Measurements from ENCODE around the gene VKORC1L1. TPM values are rescaled to one million over a fixed set of nuclear protein-coding genes. Genes with fewer than 3 reads are reported as not detected.

VKORC1L1 gene
- total and polyA plus RNA-seq, 2 of the 8 experiments (the other 6 are each of a cell fraction or from before 2014, with no cell fraction given) = 12.7 to 45.3 TPM

DNA sequence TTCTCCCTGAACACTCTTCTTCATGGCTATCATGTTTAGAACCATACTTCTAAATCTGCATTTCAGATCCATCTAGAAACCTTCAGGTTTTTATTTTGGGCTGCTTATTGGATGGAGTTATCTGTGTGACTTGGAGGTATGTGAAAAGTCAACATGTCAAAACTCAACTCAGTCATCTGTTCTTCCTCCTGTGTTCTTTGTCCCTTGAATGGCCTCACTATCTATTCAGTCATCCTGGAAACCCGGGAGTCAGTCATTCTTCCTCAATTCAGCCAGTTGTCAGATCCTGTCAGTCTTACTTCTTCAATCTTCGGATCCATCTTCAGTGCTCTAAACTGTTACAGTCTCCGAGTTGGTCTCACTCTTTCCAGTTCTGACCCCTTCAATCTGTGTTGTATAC, 52.2 kb downstream of the VKORC1L1 start (continued):
- no peak for TF ChIP-seq GTF2F1 (IDR thresholded peaks at IDR 0.05; ENCODE audit: borderline replicate concordance, low read depth, low read length)

DNA sequence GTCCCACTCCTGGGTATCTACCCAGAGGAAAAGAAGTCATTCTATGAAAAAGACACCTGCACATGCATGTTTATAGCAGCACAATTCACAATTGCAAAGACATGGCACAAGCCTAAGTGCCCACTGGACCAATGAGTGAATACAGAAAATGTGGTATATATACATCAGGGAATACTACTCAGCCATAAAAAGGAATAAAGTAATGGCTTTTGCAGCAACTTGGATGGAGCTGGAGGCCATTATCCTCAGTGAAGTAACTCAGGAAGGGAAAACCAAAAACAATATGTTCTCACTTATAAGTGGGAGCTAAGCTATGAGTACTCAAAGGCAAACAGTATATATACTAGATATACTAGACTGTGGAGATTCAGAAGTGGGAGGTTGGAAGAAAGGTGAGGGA, 53.7 kb downstream of the VKORC1L1 start:
- H3K79me2 ChIP-seq (ENCODE audit: control insufficient read depth in 1 of 2, insufficient read depth in 2 of 2, low read length in 2 of 2) = peaks cover 0 to 46% of the 10 kb centered on the region in 2 experiments; a peak in 2 of 4 replicates
- H2BK12ac ChIP-seq (ENCODE audit: low read depth, low read length) = no peak overlapping the region
- POLR2A ChIA-PET (ENCODE audit: partially characterized antibody) = no interaction called here
- H2BK20ac ChIP-seq (ENCODE audit: low read length) = no peak overlapping the region
- H3K4me2 ChIP-seq (ENCODE audit: insufficient read depth in 1 of 2, low read depth in 2 of 2, low read length in 2 of 2) = no peak overlapping the region
- no peak overlapping the region for H4K8ac ChIP-seq (ENCODE audit: extremely low read depth, insufficient read depth, low read length)
- no peaks in the 10 kb centered on the region for H3K9me3 ChIP-seq (ENCODE audit: insufficient read depth in 2 of 2, low read depth in 1 of 2, low read length in 1 of 2)
- H3K4me1 ChIP-seq (replicated peaks in 1 of 4; ENCODE audit: control insufficient read depth in 3 of 4, insufficient read depth in 4 of 4, low read length in 3 of 4) = no peaks in the 10 kb centered on the region; a peak in 1 of 7 replicates
- H3K23ac ChIP-seq (ENCODE audit: insufficient read length) = no peak overlapping the region
- H3K56ac ChIP-seq (replicated peaks; ENCODE audit: insufficient read length, low read depth, low read length) = no peak overlapping the region
- H2BK120ac ChIP-seq (replicated peaks; ENCODE audit: low read depth, low read length) = no peak overlapping the region
- no peak overlapping the region for H4K91ac ChIP-seq (replicated peaks; ENCODE audit: insufficient read length, low read length)
- H3K27me3 ChIP-seq (replicated peaks in 1 of 4; ENCODE audit: control insufficient read depth in 3 of 4, extremely low read depth in 1 of 4, insufficient read depth in 3 of 4, low read length in 3 of 4) = no peaks in the 10 kb centered on the region
- no peak overlapping the region for H2AK5ac ChIP-seq (ENCODE audit: low read depth, low read length)
- H3K18ac ChIP-seq (ENCODE audit: extremely low read depth, low read length) = no peak overlapping the region
- CTCF ChIA-PET (ENCODE audit: partially characterized antibody) = interaction anchor here (0.8 kb wide), 1 partner anchor 9 kb away, joined by 3 read pairs; no protein-coding TSS in a partner anchor
- H3K36me3 ChIP-seq (ENCODE audit: control insufficient read depth in 2 of 4, insufficient read depth in 4 of 4, low read length in 3 of 4) = no peaks in the 10 kb centered on the region
- no peak overlapping the region for H3K4ac ChIP-seq (replicated peaks; ENCODE audit: insufficient read length, low read depth, low read length)
- no peak overlapping the region for H3K27ac ChIP-seq (ENCODE audit: low read depth, low read length)
- H3K23me2 ChIP-seq (ENCODE audit: low read depth, low read length) = no peaks in the 10 kb centered on the region
- no peak overlapping the region for H2AFZ ChIP-seq (ENCODE audit: low read length)
- H3K9ac ChIP-seq (replicated peaks in 1 of 4; ENCODE audit: extremely low read depth in 1 of 4, low read depth in 3 of 4, low read length in 3 of 4) = no peak overlapping the region
- DNase-seq (ENCODE audit: low read depth in 1 of 2, low spot score in 2 of 2) (no peak), FAIRE-seq (no peak)
- no peak overlapping the region for H2BK15ac ChIP-seq (ENCODE audit: low read length)
- no peak overlapping the region for H3K14ac ChIP-seq (ENCODE audit: insufficient read length)
- H3K79me1 ChIP-seq (ENCODE audit: low read depth, low read length) = no peaks in the 10 kb centered on the region; the same call in 1 of the 2 replicates
- no peak overlapping the region for H4K5ac ChIP-seq (ENCODE audit: insufficient read length, low read depth, low read length)
- no peak overlapping the region for H2BK5ac ChIP-seq (ENCODE audit: low read depth, low read length)
- no peak overlapping the region for H3K4me3 ChIP-seq (ENCODE audit: extremely low read depth in 1 of 4, insufficient read depth in 2 of 4, low read depth in 3 of 4, low read length in 4 of 4)
- H4K20me1 ChIP-seq (replicated peaks in 1 of 2; ENCODE audit: control insufficient read depth in 1 of 2, insufficient read depth in 2 of 2, low read length in 2 of 2) = peaks cover 0 to 5% of the 10 kb centered on the region in 2 experiments
- no peak for TF ChIP-seq BCL11A (IDR thresholded peaks at IDR 0.05; ENCODE audit: low read depth in 2 of 2, low read length in 2 of 2)
- no peak for TF ChIP-seq SIN3A (conservative IDR thresholded peaks at IDR 0.05 in 1 of 2, IDR thresholded peaks at IDR 0.05 in 1 of 2; ENCODE audit: low read depth in 1 of 2, low read length in 2 of 2)
- TF ChIP-seq TAF7 (optimal IDR thresholded peaks at IDR 0.05; ENCODE audit: borderline replicate concordance, low read depth, low read length) = no peak
- no peak for TF ChIP-seq HDAC2 (IDR thresholded peaks at IDR 0.05; ENCODE audit: borderline replicate concordance in 1 of 2, low read depth in 2 of 2, low read length in 2 of 2)
- TF ChIP-seq RFX5 (IDR thresholded peaks at IDR 0.05; ENCODE audit: borderline replicate concordance, low read depth, low read length) = no peak
- no peak for TF ChIP-seq SP2 (IDR thresholded peaks at IDR 0.05; ENCODE audit: low read length)
- TF ChIP-seq SUZ12 (IDR thresholded peaks at IDR 0.05; ENCODE audit: low read length) = no peak
- no peak for TF ChIP-seq KDM4A (IDR thresholded peaks at IDR 0.05; ENCODE audit: low read depth, low read length, severe bottlenecking)
- TF ChIP-seq BRCA1 (IDR thresholded peaks at IDR 0.05; ENCODE audit: low read depth, low read length) = no peak
- no peak for TF ChIP-seq HDAC6 (IDR thresholded peaks at IDR 0.05; ENCODE audit: low read depth, low read length)
- TF ChIP-seq, protein P1, sequence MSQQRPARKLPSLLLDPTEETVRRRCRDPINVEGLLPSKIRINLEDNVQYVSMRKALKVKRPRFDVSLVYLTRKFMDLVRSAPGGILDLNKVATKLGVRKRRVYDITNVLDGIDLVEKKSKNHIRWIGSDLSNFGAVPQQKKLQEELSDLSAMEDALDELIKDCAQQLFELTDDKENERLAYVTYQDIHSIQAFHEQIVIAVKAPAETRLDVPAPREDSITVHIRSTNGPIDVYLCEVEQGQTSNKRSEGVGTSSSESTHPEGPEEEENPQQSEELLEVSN (IDR thresholded peaks at IDR 0.05) = no peak
